K562 (cell line): ENCODE measurements around the gene CCNT1. TPM values are rescaled to one million over a fixed set of nuclear protein-coding genes. Genes with fewer than 3 reads are reported as not detected.
"Not testable (repeated sequence)": the region's sequence is repeated elsewhere in the genome, so short reads cannot be mapped to it uniquely, and the experiment has no call there.

Experiments
- ATAC-seq: fragments of 200-7000 bp; cut with Tn5 transposase; 3 replicates; pipeline ENCODE4 v1.9.1; 2020; ENCODE audit warnings: moderate library complexity
- BruUV-seq: library from RNA; stranded (reverse); fragments of 400-500 nt; replicated peaks from 2 replicates; lab custom pipeline; 2021; lab: Mats Ljungman, UMichigan
- CTCF ChIA-PET: fragments of 300-600 bp; formaldehyde crosslinking; extraction: SDS; loops from one replicate; lab custom pipeline; 2021; ENCODE audit warnings: low intra/inter-chr PET ratio; lab: Yijun Ruan, JAX
- POLR2A ChIA-PET: fragments of 300-600, 350-650 bp; sonication (Branson Sonifier 250); formaldehyde crosslinking; extraction: SDS; loops from one replicate; lab custom pipeline; 2021; ENCODE audit warnings: antibody characterized with exemption, inconsistent platforms; lab: Yijun Ruan, JAX
- DNase-seq, 4 experiments: peaks; one replicate each; pipeline versions ENCODE4 v3.0.0 to v3.0.0-alpha.2; 2011 to 2018; ENCODE audit warnings: low spot score in 3 of 4, mixed read lengths in 3 of 4; ENCODE audit errors: extremely low read depth in 1 of 4
- FAIRE-seq: peaks from 2 replicates; lab custom pipeline; 2011; peaks lifted over from hg19 to GRCh38; lab: Jason Lieb, UNC
- H2AFZ ChIP-seq: 2 replicates; pipeline ENCODE4 v1.6.0; 2011; ENCODE audit warnings: low read depth, low read length, control low read depth, inconsistent platforms
- H3K27ac ChIP-seq: fragments of 200-600 bp; 3 replicates; pipeline ENCODE4 v1.8.0; 2011; ENCODE audit warnings: low read depth, mild to moderate bottlenecking, control low read depth, inconsistent platforms, low read length, moderate library complexity, mixed read lengths; ENCODE audit errors: extremely low read depth
- H3K27me3 ChIP-seq, 2 experiments: fragments of 300-600 bp in 1 of 2; 2 replicates in 1 of 2; 3 replicates in 1 of 2; pipeline versions ENCODE4 v1.6.0 to v1.8.0; 2011; ENCODE audit warnings: inconsistent platforms in 2 of 2, low read length in 2 of 2, mild to moderate bottlenecking in 1 of 2, mixed read lengths in 1 of 2, moderate library complexity in 1 of 2; ENCODE audit not compliant: control insufficient read depth in 2 of 2, insufficient read depth in 2 of 2
- H3K36me3 ChIP-seq: fragments of 300-600 bp; 3 replicates; pipeline ENCODE4 v1.8.0; 2011; ENCODE audit warnings: mild to moderate bottlenecking, low read length, inconsistent platforms; ENCODE audit not compliant: control insufficient read depth, insufficient read depth
- H3K4me1 ChIP-seq, 2 experiments: fragments of 200-600 bp in 1 of 2; replicated peaks in 1 of 2; 2 replicates in 1 of 2; 3 replicates in 1 of 2; pipeline versions ENCODE4 v1.5.1 to v1.8.0; 2011; ENCODE audit warnings: inconsistent platforms in 2 of 2, low read length in 2 of 2, mild to moderate bottlenecking in 1 of 2, mixed read lengths in 1 of 2, moderate library complexity in 1 of 2; ENCODE audit not compliant: control insufficient read depth in 2 of 2, insufficient read depth in 2 of 2
- H3K4me2 ChIP-seq: 2 replicates; pipeline ENCODE4 v1.6.1; 2011; ENCODE audit warnings: low read length, control low read depth, inconsistent platforms, mixed read lengths; ENCODE audit not compliant: insufficient read depth
- H3K4me3 ChIP-seq: fragments of 200-600 bp; sonication (generic), shearing (Covaris generic); 2 replicates; pipeline ENCODE4 v1.5.1; 2016; ENCODE audit warnings: control low read depth, inconsistent platforms
- H3K79me2 ChIP-seq: fragments of 200-600 bp; 3 replicates; pipeline ENCODE4 v1.8.0; 2011; ENCODE audit warnings: low read length, inconsistent platforms; ENCODE audit not compliant: control insufficient read depth, insufficient read depth
- H3K9ac ChIP-seq, 2 experiments: 2 replicates each; pipeline versions ENCODE4 v1.6.0 to v1.6.1; 2011; ENCODE audit warnings: low read depth in 2 of 2, low read length in 2 of 2, control low read depth in 1 of 2, inconsistent platforms in 1 of 2, mild to moderate bottlenecking in 1 of 2, mixed read lengths in 1 of 2; ENCODE audit not compliant: insufficient read depth in 1 of 2
- H3K9me1 ChIP-seq: one replicate; pipeline ENCODE4 v1.6.0; 2011; ENCODE audit warnings: inconsistent platforms, mild to moderate bottlenecking, low read length, moderate library complexity; ENCODE audit not compliant: control insufficient read depth, insufficient read depth
- H3K9me3 ChIP-seq: replicated peaks from 2 replicates; pipeline ENCODE4 v1.5.1; 2011; ENCODE audit warnings: low read depth, low read length, inconsistent platforms; ENCODE audit not compliant: control insufficient read depth, insufficient read depth
- H4K20me1 ChIP-seq: replicated peaks from 2 replicates; pipeline ENCODE4 v1.6.1; 2011; ENCODE audit warnings: low read length, inconsistent platforms, mixed read lengths; ENCODE audit not compliant: control insufficient read depth, insufficient read depth
- C11orf30 ChIP-seq: fragments of 450-650 bp; IDR thresholded peaks from 2 replicates; pipeline ENCODE4 v1.6.1; 2016; ENCODE audit warnings: low read depth, mild to moderate bottlenecking
- CBX3 ChIP-seq, 2 experiments: IDR thresholded peaks; 1 replicate in 1 of 2; 2 replicates in 1 of 2; pipeline ENCODE4 v1.6.1; 2012; ENCODE audit warnings: inconsistent platforms in 2 of 2, low read length in 2 of 2, borderline replicate concordance in 1 of 2, control low read depth in 1 of 2
- CC2D1A ChIP-seq: fragments of 450-650 bp; IDR thresholded peaks from 2 replicates; pipeline ENCODE4 v1.6.1; 2017; ENCODE audit warnings: mild to moderate bottlenecking
- TRIM24 ChIP-seq, 2 experiments: fragments of 450-650 bp; IDR thresholded peaks; 2 replicates each; pipeline ENCODE4 v1.6.1; 2016
- ZBTB33 ChIP-seq: sonication (generic); formaldehyde crosslinking; IDR thresholded peaks from 2 replicates; pipeline ENCODE4 v1.8.1; 2023; ENCODE audit warnings: mild to moderate bottlenecking, missing genetic modification reagents
- ZNF280A ChIP-seq: fragments of 450-650 bp; IDR thresholded peaks from 2 replicates; pipeline ENCODE4 v1.6.1; 2018; ENCODE audit warnings: mild to moderate bottlenecking, low read depth; ENCODE audit not compliant: partially characterized antibody
- ZNF316 ChIP-seq: fragments of 450-650 bp; IDR thresholded peaks from 2 replicates; pipeline ENCODE4 v1.6.1; 2016
- ZNF431 ChIP-seq: sonication (generic); formaldehyde crosslinking; IDR thresholded peaks from 2 replicates; pipeline ENCODE4 v1.8.0; 2022; ENCODE audit warnings: mild to moderate bottlenecking, missing genetic modification reagents
- WGBS: fragments of 100-300 bp; shearing (Covaris generic); methylation state at CpG from one replicate; pipeline ENCODE4 v1.1.6; 2016; ENCODE audit warnings: low coverage, mixed read lengths; ENCODE audit not compliant: insufficient coverage; ENCODE audit errors: missing lambda C conversion rate; 5-methylcytosine and 5-hydroxymethylcytosine counted together
- in situ Hi-C: fragments of 300-500 bp; cut with MboI; formaldehyde crosslinking; loops from 4 replicates; pipeline ENCODE4 v1.15.0; 2018; ENCODE audit warnings: inconsistent platforms, mixed read lengths
- intact Hi-C: fragments of 100-400 bp; cut with micrococcal nuclease; formaldehyde crosslinking; loops from 2 replicates; pipeline ENCODE4 v1.14.2; 2022
- polyA plus RNA-seq, 8 experiments: library from polyadenylated mRNA; depleted of rRNA in 4 of 8; stranded (reverse) in 5 of 8; unstranded in 3 of 8; fragments of >200 nt; fragmentation: Nextera tagmentation in 2 of 8; fragmentation: Illumina TruSeq in 1 of 8; extraction: Ambion mirVana in 2 of 8; extraction: Trizol in 1 of 8; gene quantifications; 2 replicates each; pipeline versions ENCODE4 v1.2.1 to v1.2.3, GENCODE V29; 2011 to 2014; ENCODE audit warnings: inconsistent platforms in 1 of 8, missing spikeins in 1 of 8
- total RNA-seq, 7 experiments: library from RNA; depleted of rRNA in 6 of 7; stranded (reverse); fragments of >200 nt in 6 of 7; fragmentation: Illumina TruSeq in 2 of 7; extraction: Trizol in 2 of 7; gene quantifications; 2 replicates each; pipeline versions ENCODE4 v1.2.1 to v1.2.3, GENCODE V29; 2011 to 2021; ENCODE audit warnings: low replicate concordance in 1 of 7

CCNT1 gene
- total and polyA plus RNA-seq, 9 of the 15 experiments (the other 6 are each of a cell fraction or from before 2014, with no cell fraction given): 9.7 to 52.4 (median 33.4) TPM

GRCh38 chr12:48719002-48719401, 2.5 kb upstream of the CCNT1 start:
- H3K9me1 ChIP-seq, H3K27ac ChIP-seq, H3K27me3 ChIP-seq, POLR2A ChIA-PET, H2AFZ ChIP-seq, H3K9ac ChIP-seq, H4K20me1 ChIP-seq, intact Hi-C loops, BruUV-seq, H3K4me2 ChIP-seq, ATAC-seq, FAIRE-seq, in situ Hi-C loops, CTCF ChIA-PET, DNase-seq, H3K4me3 ChIP-seq: not testable (repeated sequence)
- Histone ChIP-seq H3K9me3 (peaks cover 16% of the 10 kb centered on the region), H3K4me1 (peaks cover 5 to 14% of the 10 kb centered on the region in 2 experiments; a peak in 4 of 5 replicates), H3K79me2 (peaks cover 28% of the 10 kb centered on the region), H3K36me3 (peaks cover 15% of the 10 kb centered on the region)
- TF ChIP-seq CC2D1A: peak; percentile 42; the same call in 1 of the 2 replicates
- peak; percentile 32 for TF ChIP-seq ZNF280A
- TF ChIP-seq CBX3 (IDR thresholded peaks at IDR 0.05; ENCODE audit: borderline replicate concordance in 1 of 2, low read length in 2 of 2): peak in 1 of 2 experiments; percentile 24; a peak in 1 of 3 replicates
- TF ChIP-seq TRIM24 (IDR thresholded peaks at IDR 0.05): peak in 1 of 2 experiments; percentile 31; a peak in 2 of 4 replicates
- peak; percentile 98 for TF ChIP-seq ZNF431 (CRISPR knock-in tag)
- TF ChIP-seq ZNF316: peak; percentile 56
- TF ChIP-seq ZBTB33 (CRISPR knock-in tag): peak; percentile 39; the same call in 1 of the 2 replicates
- TF ChIP-seq C11orf30: peak; percentile 34
- 50% methylated on average over 4 of the region's 4 CpGs for WGBS
